Neural cell (in vitro differentiated cells): ENCODE data around the gene PRIM1. TPM values are rescaled to one million over a fixed set of nuclear protein-coding genes. Genes with fewer than 3 reads are reported as not detected.

Source experiments
- H2AFZ ChIP-seq: fragments of 200-600, 300-800 bp; sonication (generic), shearing (Covaris generic); 2 replicates; pipeline ENCODE4 v1.6.0; 2014; ENCODE audit warnings: low read depth, mild to moderate bottlenecking, antibody characterized with exemption, low read length, moderate library complexity
- H3F3A ChIP-seq: fragments of 200-600 bp; shearing (Covaris generic); 2 replicates; pipeline ENCODE4 v1.6.1; 2016; ENCODE audit warnings: mild to moderate bottlenecking, moderate library complexity, mixed read lengths, antibody characterized with exemption, low read length; ENCODE audit not compliant: insufficient read depth, poor library complexity, severe bottlenecking
- H3K27ac ChIP-seq: fragments of 200-600, 300-800 bp; sonication (generic), shearing (Covaris generic); 2 replicates; pipeline ENCODE4 v1.5.1; 2014; ENCODE audit warnings: mild to moderate bottlenecking, low read length, moderate library complexity
- H3K27me3 ChIP-seq: fragments of 300-800, 200-600 bp; sonication (generic), shearing (Covaris generic); 2 replicates; pipeline ENCODE4 v1.6.0; 2014; ENCODE audit warnings: mild to moderate bottlenecking, low read depth, low read length, moderate library complexity; ENCODE audit not compliant: insufficient read depth
- H3K36me3 ChIP-seq: fragments of 300-800, 200-600 bp; sonication (generic), shearing (Covaris generic); 2 replicates; pipeline ENCODE4 v1.5.1; 2014; ENCODE audit warnings: mild to moderate bottlenecking, antibody characterized with exemption, low read length, moderate library complexity; ENCODE audit not compliant: insufficient read depth
- H3K4me2 ChIP-seq: fragments of 300-800, 200-600 bp; sonication (generic), shearing (Covaris generic); 2 replicates; pipeline ENCODE4 v1.6.0; 2014; ENCODE audit warnings: mild to moderate bottlenecking, low read length
- H3K4me3 ChIP-seq: fragments of 300-800, 200-600 bp; sonication (generic), shearing (Covaris generic); 2 replicates; pipeline ENCODE4 v1.5.1; 2014; ENCODE audit warnings: mild to moderate bottlenecking, low read length, moderate library complexity
- H3K79me2 ChIP-seq: fragments of 200-600 bp; shearing (Covaris generic); replicated peaks from 2 replicates; pipeline ENCODE4 v1.6.0; 2014; ENCODE audit warnings: mild to moderate bottlenecking, low read length, moderate library complexity; ENCODE audit not compliant: insufficient read depth
- H3K9ac ChIP-seq: fragments of 300-800, 200-600 bp; sonication (generic), shearing (Covaris generic); 2 replicates; pipeline ENCODE4 v1.6.1; 2016; ENCODE audit warnings: mild to moderate bottlenecking, low read length, mixed read lengths
- H3K9me2 ChIP-seq: fragments of 200-600 bp; shearing (Covaris generic); 2 replicates; pipeline ENCODE4 v1.6.1; 2016; ENCODE audit warnings: mild to moderate bottlenecking, low read length, mixed read lengths; ENCODE audit not compliant: insufficient read depth
- H3K9me3 ChIP-seq: fragments of 200-600, 300-800 bp; sonication (generic), shearing (Covaris generic); 2 replicates; pipeline ENCODE4 v1.6.1; 2016; ENCODE audit warnings: mild to moderate bottlenecking, mixed run types, low read length, moderate library complexity, mixed read lengths
- H4K20me1 ChIP-seq: fragments of 200-600 bp; shearing (Covaris generic); 2 replicates; pipeline ENCODE4 v1.6.1; 2016; ENCODE audit warnings: mild to moderate bottlenecking, mixed run types; ENCODE audit not compliant: insufficient read depth
- CTCF ChIP-seq: fragments of 450-650 bp; IDR thresholded peaks from 2 replicates; pipeline ENCODE4 v1.5.1; 2014; ENCODE audit warnings: antibody characterized with exemption, mild to moderate bottlenecking, moderate library complexity; ENCODE audit not compliant: poor library complexity, severe bottlenecking
- EP300 ChIP-seq: fragments of 450-650 bp; conservative IDR thresholded peaks from 2 replicates; pipeline ENCODE4 v1.6.1; 2014; ENCODE audit warnings: antibody characterized with exemption, mild to moderate bottlenecking, moderate library complexity; ENCODE audit not compliant: poor library complexity, severe bottlenecking
- EZH2 ChIP-seq: fragments of 200-600, 300-800 bp; shearing (Covaris generic), sonication (generic); IDR thresholded peaks from 2 replicates; pipeline ENCODE4 v1.6.1; 2014; ENCODE audit warnings: antibody characterized with exemption, low read length, borderline replicate concordance, mild to moderate bottlenecking; ENCODE audit not compliant: insufficient read depth, poor library complexity, severe bottlenecking
- MXI1 ChIP-seq: fragments of 450-650 bp; conservative IDR thresholded peaks from 2 replicates; pipeline ENCODE4 v1.6.1; 2014; ENCODE audit warnings: antibody characterized with exemption, mild to moderate bottlenecking; ENCODE audit not compliant: poor library complexity, severe bottlenecking
- POLR2AphosphoS5 ChIP-seq: IDR thresholded peaks from 2 replicates; pipeline ENCODE4 v1.6.1; 2012
- RAD21 ChIP-seq: fragments of 450-650 bp; conservative IDR thresholded peaks from 2 replicates; pipeline ENCODE4 v1.6.1; 2014; ENCODE audit warnings: antibody characterized with exemption, mild to moderate bottlenecking, moderate library complexity
- REST ChIP-seq: IDR thresholded peaks from 2 replicates; pipeline ENCODE4 v1.6.1; 2012; ENCODE audit warnings: borderline replicate concordance
- SMC3 ChIP-seq: fragments of 450-650 bp; conservative IDR thresholded peaks from 2 replicates; pipeline ENCODE4 v1.6.1; 2014; ENCODE audit warnings: antibody characterized with exemption, mild to moderate bottlenecking, moderate library complexity; ENCODE audit not compliant: poor library complexity
- TAF1 ChIP-seq: IDR thresholded peaks from 2 replicates; pipeline ENCODE4 v1.6.1; 2012; ENCODE audit warnings: low read depth
- polyA plus RNA-seq: library from polyadenylated mRNA; depleted of rRNA; stranded (reverse); fragments of >200 nt; gene quantifications from 2 replicates; pipeline ENCODE4 v1.2.3, GENCODE V29; 2014

The PRIM1 gene
- polyA plus RNA-seq, 1 donor from 2014 or later = 36.1 TPM

GRCh38 chr12:56723352-56723751 lies 28.8 kb downstream of the PRIM1 start:
- TF ChIP-seq POLR2AphosphoS5 (no peak), CTCF (no peak), SMC3 (no peak)
- H3K9ac ChIP-seq = no peak overlapping the region

GRCh38 chr12:56722832-56723231 lies 29.3 kb downstream of the PRIM1 start:
- no peaks in the 10 kb centered on the region for H3K27me3 ChIP-seq
- no peaks in the 10 kb centered on the region for H3K9me3 ChIP-seq
- no peak overlapping the region for H2AFZ ChIP-seq
- H3K4me3 ChIP-seq = peak overlapping the region; percentile 75
- H3K79me2 ChIP-seq = peaks cover 61% of the 10 kb centered on the region
- H3K4me2 ChIP-seq = peak overlapping the region; percentile 88
- H3K9ac ChIP-seq = no peak overlapping the region
- no peaks in the 10 kb centered on the region for H3K36me3 ChIP-seq
- TF ChIP-seq RAD21 (no peak), CTCF (no peak), REST (no peak), TAF1 (no peak), EP300 (no peak), MXI1 (no peak), EZH2 (no peak), POLR2AphosphoS5 (no peak), SMC3 (no peak)
- H3K27ac ChIP-seq = no peak overlapping the region
- no peaks in the 10 kb centered on the region for H4K20me1 ChIP-seq
- H3K9me2 ChIP-seq = no peaks in the 10 kb centered on the region
- H3F3A ChIP-seq = no peaks in the 10 kb centered on the region

More at GRCh38 chr12:56723352-56723751, 28.8 kb downstream of the PRIM1 start:
- Histone ChIP-seq H3K9me2 (no peaks in the 10 kb centered on the region), H3K4me3 (peak overlapping the region; percentile 75), H3F3A (no peaks in the 10 kb centered on the region), H3K27ac (no peak overlapping the region), H3K36me3 (no peaks in the 10 kb centered on the region), H2AFZ (no peak overlapping the region), H3K27me3 (no peaks in the 10 kb centered on the region), H3K9me3 (no peaks in the 10 kb centered on the region), H4K20me1 (no peaks in the 10 kb centered on the region), H3K79me2 (peaks cover 61% of the 10 kb centered on the region), H3K4me2 (peak overlapping the region; percentile 88)
